Mesothelial cell of epicardium (in vitro differentiated cells): ENCODE results near the gene COPS7A. TPM values are rescaled to one million over a fixed set of nuclear protein-coding genes. Genes with fewer than 3 reads are reported as not detected.

Experiments
- DNase-seq, 2 experiments: peaks; one replicate each; pipeline ENCODE4 v3.0.0; 2021; ENCODE audit warnings: low spot score in 2 of 2; ENCODE audit not compliant: unreplicated experiment in 2 of 2
- H3K27ac Mint-ChIP-seq: 2 replicates; pipeline ENCODE4 v1.8.0; 2021; ENCODE audit warnings: mixed read lengths
- H3K27me3 Mint-ChIP-seq: 2 replicates; pipeline ENCODE4 v1.8.0; 2021; ENCODE audit warnings: low read depth, mixed read lengths
- H3K36me3 Mint-ChIP-seq: 2 replicates; pipeline ENCODE4 v1.8.0; 2021; ENCODE audit warnings: mixed read lengths
- H3K4me1 Mint-ChIP-seq: 2 replicates; pipeline ENCODE4 v1.8.0; 2021; ENCODE audit warnings: mixed read lengths
- H3K4me3 Mint-ChIP-seq: 2 replicates; pipeline ENCODE4 v1.8.0; 2021; ENCODE audit warnings: mild to moderate bottlenecking, moderate library complexity, mixed read lengths
- H3K9me3 Mint-ChIP-seq: 2 replicates; pipeline ENCODE4 v1.8.0; 2021; ENCODE audit warnings: mixed read lengths
- total RNA-seq: library from RNA; stranded (reverse); gene quantifications from 3 replicates; pipeline ENCODE4 v1.2.1, GENCODE V29; 2021
- TF ChIP-seq, protein P1 (sequence below): fragments of 200-600 bp; sonication (generic); IDR thresholded peaks from one replicate; pipeline ENCODE4 v1.5.0; 2021; ENCODE audit warnings: antibody characterized with exemption; ENCODE audit not compliant: unreplicated experiment

The COPS7A gene
- total RNA-seq, 1 donor from 2014 or later: 37.6 TPM

DNA sequence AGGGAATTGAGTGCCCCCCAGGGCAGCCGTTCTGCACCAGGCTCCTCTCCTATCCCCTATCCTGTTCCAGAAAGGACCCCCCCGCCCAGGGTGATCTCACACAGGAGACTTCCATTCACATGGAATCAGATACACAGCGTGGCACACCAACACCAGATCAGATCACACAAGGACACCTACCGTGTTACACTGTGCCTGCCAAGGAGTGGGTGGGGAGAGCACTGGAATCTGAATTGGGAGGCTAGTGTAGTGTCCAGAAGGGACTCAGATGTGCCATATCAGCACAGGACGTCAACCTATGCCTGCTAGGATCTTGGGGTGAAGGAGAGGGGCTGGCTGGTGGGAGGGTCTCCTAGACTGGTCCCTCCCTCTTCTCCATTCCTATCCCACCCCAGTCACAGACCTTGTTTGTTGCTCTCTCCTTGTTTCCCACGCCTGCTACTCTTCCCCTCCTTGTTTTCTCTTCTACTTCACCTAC lies 44.6 kb downstream of the COPS7A start:
- DNase-seq: no peak
- TF ChIP-seq, protein P1, sequence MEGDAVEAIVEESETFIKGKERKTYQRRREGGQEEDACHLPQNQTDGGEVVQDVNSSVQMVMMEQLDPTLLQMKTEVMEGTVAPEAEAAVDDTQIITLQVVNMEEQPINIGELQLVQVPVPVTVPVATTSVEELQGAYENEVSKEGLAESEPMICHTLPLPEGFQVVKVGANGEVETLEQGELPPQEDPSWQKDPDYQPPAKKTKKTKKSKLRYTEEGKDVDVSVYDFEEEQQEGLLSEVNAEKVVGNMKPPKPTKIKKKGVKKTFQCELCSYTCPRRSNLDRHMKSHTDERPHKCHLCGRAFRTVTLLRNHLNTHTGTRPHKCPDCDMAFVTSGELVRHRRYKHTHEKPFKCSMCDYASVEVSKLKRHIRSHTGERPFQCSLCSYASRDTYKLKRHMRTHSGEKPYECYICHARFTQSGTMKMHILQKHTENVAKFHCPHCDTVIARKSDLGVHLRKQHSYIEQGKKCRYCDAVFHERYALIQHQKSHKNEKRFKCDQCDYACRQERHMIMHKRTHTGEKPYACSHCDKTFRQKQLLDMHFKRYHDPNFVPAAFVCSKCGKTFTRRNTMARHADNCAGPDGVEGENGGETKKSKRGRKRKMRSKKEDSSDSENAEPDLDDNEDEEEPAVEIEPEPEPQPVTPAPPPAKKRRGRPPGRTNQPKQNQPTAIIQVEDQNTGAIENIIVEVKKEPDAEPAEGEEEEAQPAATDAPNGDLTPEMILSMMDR: no peak
- H3K4me3 Mint-ChIP-seq: peak overlapping the region; percentile 92
- H3K27ac Mint-ChIP-seq: peak overlapping the region; percentile 87
- no peaks in the 10 kb centered on the region for H3K9me3 Mint-ChIP-seq
- H3K27me3 Mint-ChIP-seq: peaks cover 18% of the 10 kb centered on the region
- H3K4me1 Mint-ChIP-seq: peaks cover 45% of the 10 kb centered on the region
- H3K36me3 Mint-ChIP-seq: peaks cover 16% of the 10 kb centered on the region

DNA sequence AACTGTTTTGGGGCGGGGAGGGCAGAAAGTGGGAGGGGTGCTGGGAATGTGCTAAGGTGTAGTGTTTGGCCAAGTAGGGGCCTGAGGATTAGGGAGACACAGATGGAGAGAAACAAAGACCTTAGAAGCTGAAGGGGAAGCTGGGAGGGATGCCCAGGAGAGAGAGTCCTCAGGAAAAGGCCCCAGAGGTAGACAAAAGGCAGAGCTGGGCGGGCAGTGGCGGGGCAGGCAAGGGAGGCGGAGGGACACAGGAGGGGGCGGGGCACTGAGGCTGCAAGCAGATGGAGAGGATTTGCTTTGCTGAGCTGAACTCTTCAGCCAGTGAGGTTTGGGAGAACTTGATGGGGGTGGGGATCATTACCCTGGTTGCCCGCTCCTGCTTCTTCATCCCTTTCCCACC lies 45.1 kb downstream of the COPS7A start:
- no peaks in the 10 kb centered on the region for H3K9me3 Mint-ChIP-seq
- H3K36me3 Mint-ChIP-seq: peaks cover 16% of the 10 kb centered on the region
- DNase-seq: no peak
- TF ChIP-seq, protein P1: no peak
- H3K4me1 Mint-ChIP-seq: peaks cover 40% of the 10 kb centered on the region
- H3K4me3 Mint-ChIP-seq: peak overlapping the region; percentile 92
- peaks cover 19% of the 10 kb centered on the region for H3K27me3 Mint-ChIP-seq
- H3K27ac Mint-ChIP-seq: peak overlapping the region; percentile 87

DNA sequence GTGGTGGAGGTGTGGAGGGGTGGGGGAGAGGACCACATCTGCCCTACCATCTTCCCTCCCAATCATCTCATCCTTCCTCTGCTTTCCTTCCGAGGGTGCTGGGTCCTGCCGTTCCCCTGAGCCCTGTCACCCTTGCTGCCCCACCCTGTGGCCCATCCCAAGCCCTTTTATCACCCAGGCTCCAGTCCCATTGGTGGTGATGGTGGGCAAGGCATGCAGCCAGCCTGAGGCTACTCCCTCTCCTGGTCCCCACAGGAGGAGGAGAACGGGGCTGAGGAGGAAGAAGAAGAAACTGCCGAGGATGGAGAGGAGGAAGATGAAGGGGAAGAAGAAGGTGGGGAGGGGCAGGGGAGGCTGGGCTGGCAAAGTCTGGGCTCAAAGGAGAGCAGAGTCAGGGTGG lies 45.8 kb downstream of the COPS7A start:
- Mint-ChIP-seq H3K9me3 (no peaks in the 10 kb centered on the region), H3K36me3 (peaks cover 19% of the 10 kb centered on the region), H3K4me1 (peaks cover 33% of the 10 kb centered on the region), H3K4me3 (no peak overlapping the region), H3K27me3 (peaks cover 26% of the 10 kb centered on the region), H3K27ac (no peak overlapping the region)
- DNase-seq: no peak
- TF ChIP-seq, protein P1: no peak

DNA sequence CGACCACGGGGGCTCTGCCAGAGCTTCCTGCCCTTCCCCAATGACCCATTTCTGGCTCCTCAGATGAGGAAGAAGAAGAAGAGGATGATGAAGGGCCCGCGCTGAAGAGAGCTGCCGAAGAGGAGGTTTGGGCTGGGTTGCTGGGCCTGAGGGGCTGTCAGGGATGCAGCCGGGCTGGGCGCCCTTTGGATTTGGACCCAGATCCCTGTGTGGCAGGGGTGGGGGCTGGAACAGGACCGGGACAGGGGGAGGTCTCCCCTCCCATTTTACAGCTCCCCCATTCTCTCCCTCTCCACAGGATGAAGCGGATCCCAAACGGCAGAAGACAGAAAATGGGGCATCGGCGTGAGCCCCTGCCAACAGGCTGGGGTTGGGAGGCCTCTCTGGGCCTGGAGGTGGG lies 46.2 kb downstream of the COPS7A start:
- Mint-ChIP-seq H3K4me1 (peaks cover 31% of the 10 kb centered on the region), H3K4me3 (no peak overlapping the region)

DNA sequence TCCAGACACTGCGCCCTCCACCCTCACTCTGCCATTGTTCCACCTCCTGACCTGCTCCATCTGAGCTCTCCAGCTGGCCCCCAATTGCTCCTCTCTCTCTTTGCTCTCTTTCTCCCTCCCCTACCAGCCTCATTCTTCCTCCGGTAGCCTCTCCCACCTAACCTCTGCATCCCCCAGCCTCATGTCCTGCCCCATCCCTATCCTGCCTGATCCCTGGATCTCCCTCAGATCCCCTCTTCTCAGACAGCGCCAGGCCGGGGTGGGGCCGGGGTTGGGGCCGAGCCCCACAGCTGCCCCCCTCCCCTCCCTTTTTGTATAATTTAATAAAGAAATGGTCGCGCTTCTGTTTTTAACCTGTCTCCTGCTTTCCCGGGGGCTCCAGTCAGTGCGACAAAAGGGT lies 46.8 kb downstream of the COPS7A start:
- Mint-ChIP-seq H3K36me3 (peaks cover 28% of the 10 kb centered on the region), H3K9me3 (no peaks in the 10 kb centered on the region), H3K4me3 (no peak overlapping the region), H3K27ac (no peak overlapping the region), H3K4me1 (peaks cover 26% of the 10 kb centered on the region), H3K27me3 (peaks cover 35% of the 10 kb centered on the region)
- DNase-seq: no peak
- TF ChIP-seq, protein P1: no peak

More for the DNA sequence above, 46.2 kb downstream of the COPS7A start:
- no peak for DNase-seq
- Mint-ChIP-seq H3K9me3 (no peaks in the 10 kb centered on the region), H3K27ac (no peak overlapping the region), H3K36me3 (peaks cover 23% of the 10 kb centered on the region), H3K27me3 (peaks cover 30% of the 10 kb centered on the region)
- TF ChIP-seq, protein P1: no peak

DNA sequence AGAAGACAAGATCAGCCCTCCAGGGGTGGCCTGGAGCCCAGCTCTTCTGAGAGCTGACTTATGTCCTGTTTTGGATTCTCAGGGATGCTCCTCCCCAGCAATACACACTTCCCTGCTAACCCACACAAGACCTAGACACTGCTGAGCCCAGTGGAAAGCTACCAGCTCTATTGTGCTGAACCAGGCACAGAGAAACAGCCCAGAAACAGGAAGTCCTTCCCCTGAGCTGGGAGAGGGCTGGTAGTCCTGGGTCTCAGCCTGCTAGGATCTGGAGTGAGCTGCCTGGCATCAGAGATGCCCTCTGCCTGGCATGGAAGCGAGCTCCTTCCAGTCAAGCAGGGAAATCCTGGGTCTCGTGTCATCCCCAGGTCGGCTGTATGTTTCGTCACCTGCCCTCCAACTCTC lies 47.2 kb downstream of the COPS7A start:
- DNase-seq: no peak
- Mint-ChIP-seq H3K36me3 (peaks cover 30% of the 10 kb centered on the region), H3K4me3 (no peak overlapping the region), H3K27ac (no peak overlapping the region), H3K9me3 (no peaks in the 10 kb centered on the region), H3K4me1 (peaks cover 21% of the 10 kb centered on the region), H3K27me3 (peaks cover 38% of the 10 kb centered on the region)
- TF ChIP-seq, protein P1: no peak
